Measurements from ENCODE around the gene ENSA.
"Not testable (repeated sequence)": the region's sequence is repeated elsewhere in the genome, so short reads cannot be mapped to it uniquely, and the experiment has no call there.

GRCh38 chr1:150654635-150655034, 25.2 kb upstream of the ENSA start:
- TF ChIP-seq CTCF (IDR thresholded peaks at IDR 0.05; ENCODE audit: extremely low read depth in 1 of 2, insufficient read depth in 1 of 2, low read depth in 1 of 2, low read length in 2 of 2); EZH2 (IDR thresholded peaks at IDR 0.05; ENCODE audit: borderline replicate concordance, low read depth, low read length, severe bottlenecking); POLR2A (IDR thresholded peaks at IDR 0.05; ENCODE audit: low read depth, low read length); POLR2AphosphoS5 (IDR thresholded peaks at IDR 0.05; ENCODE audit: insufficient read depth, low read depth, low read length): not testable (repeated sequence)
